OCI-M1 (cell line): ENCODE measurements around the gene WDFY1.
A peak's percentile ranks its signal among the peaks of the same experiment; 100 is the strongest.

Experiments used
- DNase-seq: peaks from one replicate; lab custom pipeline; 2025; lab: John Stamatoyannopoulos, UW

Gene WDFY1

DNA sequence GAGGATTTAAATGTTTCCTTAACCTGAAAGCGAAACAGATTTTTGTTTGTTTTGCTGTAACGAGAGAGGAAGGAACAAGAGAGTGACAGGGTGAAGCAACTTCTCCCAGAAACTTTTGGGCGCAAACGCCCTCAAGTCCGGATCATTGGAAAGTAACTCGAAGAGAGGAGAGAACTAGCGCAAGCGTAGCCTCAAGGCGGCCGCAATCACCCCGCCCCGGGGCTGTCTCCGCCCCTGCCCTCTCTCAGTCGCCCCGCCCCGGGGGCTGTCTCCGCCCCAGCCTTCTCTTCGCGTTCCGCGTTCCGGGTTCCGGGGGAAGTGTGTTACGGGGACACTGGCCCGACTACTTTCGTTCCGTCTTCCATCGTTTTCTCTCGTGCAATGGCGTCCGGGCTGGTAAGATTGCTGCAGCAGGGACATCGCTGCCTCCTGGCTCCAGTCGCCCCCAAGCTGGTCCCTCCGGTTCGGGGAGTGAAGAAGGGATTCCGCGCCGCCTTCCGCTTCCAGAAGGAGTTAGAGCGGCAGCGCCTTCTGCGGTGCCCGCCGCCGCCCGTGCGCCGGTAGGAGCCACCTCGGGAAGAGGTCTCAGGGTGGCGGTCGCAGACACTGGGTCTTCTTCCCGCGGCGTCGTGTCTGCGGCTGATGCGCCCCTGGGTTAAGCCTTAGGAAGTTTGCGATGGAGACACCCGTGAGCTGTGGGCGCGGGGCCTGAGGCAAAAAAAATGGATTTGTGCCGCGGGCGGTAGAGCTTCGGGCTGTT lies 12.1 kb upstream of the WDFY1 start, which contains the start of gene MRPL44:
Gene MRPL44 (plus strand): TSS at position 372 of the 760 bp plus-strand sequence. CDS start 10 bp downstream, at position 382.
- DNase-seq = peak; percentile 97

DNA sequence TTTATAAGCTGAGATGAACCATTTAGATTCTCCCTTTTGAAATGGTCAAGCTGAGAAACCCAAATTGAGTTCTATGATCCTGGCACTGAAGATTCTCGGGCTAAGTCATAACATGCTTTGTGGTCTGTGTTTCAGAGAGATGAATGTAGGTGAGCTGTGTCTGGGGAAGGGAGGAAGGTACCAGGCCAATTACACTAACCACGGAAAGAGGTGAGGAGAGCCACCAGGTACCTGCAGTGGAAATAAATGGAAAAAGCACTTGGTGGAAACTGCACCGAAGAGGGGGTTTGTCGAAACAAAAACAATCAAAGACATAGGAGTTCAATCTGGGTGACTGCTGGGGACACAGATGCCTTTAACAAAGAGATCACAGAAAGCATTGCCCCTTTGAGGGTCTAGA lies 11.2 kb upstream of the WDFY1 start:
- DNase-seq = no peak

DNA sequence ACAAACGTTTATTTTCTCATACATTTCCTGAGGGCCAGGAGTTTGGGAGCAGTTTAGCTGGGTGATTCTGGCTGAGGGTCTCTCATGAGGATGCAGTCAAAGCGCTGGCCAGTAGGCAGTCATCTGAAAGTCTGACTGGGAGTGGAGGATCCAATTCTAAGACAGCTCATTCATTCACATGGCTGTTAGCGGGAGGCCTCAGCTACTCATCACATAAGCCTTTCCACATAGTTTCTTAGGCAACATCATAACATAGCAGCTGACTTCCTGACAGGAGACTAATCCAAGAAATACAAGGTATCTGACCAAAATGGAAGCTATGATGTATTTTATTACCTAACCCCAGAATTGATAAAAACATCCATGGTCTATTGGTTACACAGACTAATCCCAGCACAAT lies 9.3 kb upstream of the WDFY1 start:
- DNase-seq = no peak

GRCh38 chr2:223952280-223952968 lies 7.3 kb upstream of the WDFY1 start:
- no peak for DNase-seq

DNA sequence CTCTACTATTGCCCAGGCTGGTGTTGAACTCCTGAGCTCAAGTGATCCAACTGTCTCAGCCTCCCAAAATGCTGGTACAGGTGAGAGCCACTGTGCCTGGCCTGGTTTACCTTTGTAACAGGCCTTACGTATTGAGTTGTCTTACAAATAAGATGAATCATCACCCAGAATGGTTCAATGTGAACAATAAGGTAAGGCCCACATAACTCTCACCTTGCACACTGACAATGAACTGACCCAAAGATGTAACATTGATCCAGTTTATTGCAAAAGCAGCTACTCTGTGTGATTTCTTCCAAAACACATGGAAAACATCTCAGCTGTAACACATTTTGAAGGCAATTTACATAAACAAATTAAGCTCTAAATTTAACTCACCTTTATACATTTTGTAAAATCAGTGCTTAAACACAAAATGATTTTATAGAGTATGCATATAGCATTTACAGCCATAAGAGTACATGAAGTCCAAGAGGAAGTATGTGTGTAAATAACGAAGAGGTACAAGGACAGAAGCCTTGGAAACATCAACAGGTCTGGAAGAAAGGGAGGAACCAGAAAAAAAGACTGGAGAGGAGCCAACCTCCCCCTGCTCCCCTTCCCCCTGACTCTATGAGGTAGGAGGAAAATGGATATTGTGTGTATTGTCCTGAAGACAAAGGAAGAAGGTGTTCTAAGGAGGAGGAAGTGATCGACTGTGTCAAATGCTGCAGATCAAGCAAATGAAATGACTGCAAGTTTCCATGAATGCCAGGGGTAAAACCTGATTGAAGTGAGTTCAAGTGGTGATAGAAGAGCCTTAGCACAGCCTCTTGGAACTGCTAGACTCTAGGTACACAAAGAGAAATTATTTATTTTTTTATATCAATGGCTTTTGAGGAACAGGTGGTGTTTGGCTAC lies 5.6 kb upstream of the WDFY1 start:
- DNase-seq = peak; percentile 4

DNA sequence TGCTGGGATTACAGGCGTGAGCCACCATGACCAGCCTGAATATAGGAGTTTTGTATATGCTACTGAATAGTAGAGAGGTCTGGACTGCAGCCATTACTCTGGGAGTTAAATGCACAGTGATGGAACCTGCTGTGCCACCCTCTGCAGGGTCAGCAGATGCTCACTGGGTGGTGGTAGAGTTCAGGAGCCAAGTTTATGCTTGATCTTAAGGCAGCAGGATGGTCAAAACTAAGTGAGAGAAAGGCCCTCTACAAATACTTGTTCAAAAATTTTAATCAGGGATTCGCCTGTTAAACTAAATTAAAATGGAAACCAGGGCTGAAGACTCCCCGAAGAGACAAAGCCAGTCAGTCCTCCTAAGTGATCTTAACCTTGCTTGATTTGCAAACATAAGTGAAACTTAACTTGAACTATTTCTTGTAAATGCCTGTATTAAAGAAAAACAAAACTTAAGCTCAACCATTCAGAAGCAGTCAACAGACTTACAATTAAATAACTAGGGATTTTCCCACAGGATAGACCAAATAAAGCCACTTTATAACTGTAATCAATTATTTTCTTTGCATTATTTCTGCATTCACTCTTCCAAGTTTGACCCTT lies 4.2 kb upstream of the WDFY1 start:
- peak; percentile 34 for DNase-seq

DNA sequence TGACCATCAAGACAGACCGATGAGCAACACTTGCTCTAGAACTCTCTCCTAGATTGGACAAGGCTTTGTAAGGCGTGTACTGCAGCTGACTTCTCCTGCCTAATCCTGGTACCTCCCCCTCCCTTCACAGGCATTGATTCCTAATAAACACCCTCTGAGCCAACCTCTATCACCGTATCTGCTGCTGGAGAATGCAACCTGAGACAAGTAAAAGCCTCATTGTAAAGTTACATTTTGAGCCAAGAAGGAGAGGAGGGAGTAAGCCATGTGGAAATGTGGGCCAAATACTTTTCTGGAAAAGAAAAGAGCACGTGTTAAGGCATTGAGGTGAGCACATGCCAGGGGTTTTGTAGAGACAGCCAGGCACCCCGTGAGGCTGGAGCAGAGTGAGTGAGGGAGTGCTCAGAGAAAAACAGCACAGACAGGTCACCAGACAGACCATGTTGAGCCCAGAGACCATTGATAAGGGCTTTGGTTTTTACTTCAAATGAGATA lies 2.6 kb upstream of the WDFY1 start:
- no peak for DNase-seq

GRCh38 chr2:223945755-223946154 lies 620 bp upstream of the WDFY1 start:
- DNase-seq = no peak

GRCh38 chr2:223944166-223944702 lies 901 bp downstream of the WDFY1 start:
- peak; percentile 45 for DNase-seq

DNA sequence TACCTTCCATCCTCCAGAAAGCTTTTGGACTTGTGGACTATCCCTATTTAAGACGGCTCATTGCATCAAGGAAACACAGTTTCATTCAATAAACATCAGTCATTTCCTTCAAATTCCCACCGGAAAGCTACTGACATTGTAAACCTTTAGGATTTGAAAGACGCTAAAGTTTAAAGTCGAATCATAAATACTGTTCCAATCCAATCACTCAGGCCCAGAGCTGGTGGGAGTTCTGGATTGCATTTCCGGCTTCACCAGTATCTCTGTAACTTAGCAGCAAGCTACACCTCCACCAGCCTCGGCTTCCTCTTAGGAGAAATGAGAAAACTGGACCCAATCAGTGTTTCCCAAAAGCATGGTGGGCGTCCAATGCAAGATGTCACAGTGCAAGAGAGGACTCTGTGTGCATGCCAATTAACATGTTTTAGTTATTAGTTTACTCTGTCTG lies 1.6 kb downstream of the WDFY1 start:
- peak; percentile 41 for DNase-seq

DNA sequence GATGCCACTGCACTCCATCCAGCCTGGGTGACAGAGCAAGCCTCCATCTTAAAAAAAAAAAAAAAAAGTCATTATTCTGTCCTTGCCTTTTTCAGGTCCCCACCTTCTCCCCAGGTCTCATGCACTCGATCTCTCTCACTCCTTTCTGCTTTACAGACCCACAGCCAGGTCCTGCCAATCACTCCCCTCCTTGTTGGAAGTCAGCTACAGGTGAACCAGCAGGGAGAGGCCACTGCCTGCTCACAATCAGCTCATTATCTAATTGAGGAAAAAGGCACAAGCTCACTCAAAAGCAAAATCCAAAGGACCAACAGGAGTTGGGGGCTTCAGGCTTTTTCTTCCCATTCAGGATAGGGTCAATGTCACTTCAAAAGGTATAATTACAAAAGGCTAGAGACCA lies 2.0 kb downstream of the WDFY1 start:
- DNase-seq = no peak

DNA sequence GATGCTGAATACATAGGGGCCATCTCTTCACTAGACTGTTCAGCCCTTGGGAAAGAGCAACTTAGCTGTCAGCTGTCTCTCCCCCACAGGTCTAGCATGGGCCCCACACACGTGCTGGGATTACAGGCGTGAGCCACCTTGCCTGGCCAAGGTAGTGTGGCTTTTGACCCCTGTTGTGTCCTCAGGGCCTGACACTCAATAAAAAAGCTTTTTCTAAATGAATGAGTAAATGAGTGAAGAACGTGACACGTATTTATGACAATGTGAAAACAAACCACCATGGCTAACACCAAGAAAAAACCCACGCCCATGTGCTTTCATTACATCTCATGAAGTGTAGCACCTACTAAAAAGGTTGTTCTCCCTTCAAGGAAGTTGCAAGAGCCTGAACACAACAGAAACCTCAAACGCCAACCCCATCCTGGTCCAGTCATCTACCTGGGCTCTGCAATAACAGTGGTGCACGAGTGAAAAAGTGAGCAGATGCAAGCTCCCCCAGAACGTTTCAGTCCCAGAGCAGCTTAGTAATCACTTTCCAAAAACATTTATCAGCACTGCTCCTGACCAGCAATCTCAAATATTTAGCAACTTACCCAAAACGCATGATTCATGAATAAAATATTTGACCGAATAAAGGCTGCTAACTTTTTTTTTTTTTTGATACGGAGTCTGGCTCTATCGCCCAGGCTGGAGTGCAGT lies 3.4 kb downstream of the WDFY1 start:
- DNase-seq = no peak

- peak; percentile 64 for DNase-seq
Measured at GRCh38 chr2:223939438-223939837, 5.7 kb downstream of the WDFY1 start.

- no peak for DNase-seq
Measured at GRCh38 chr2:223937535-223937934, 7.6 kb downstream of the WDFY1 start.

- peak; percentile 32 for DNase-seq
Measured at GRCh38 chr2:223936862-223937326, 8.2 kb downstream of the WDFY1 start.

DNA sequence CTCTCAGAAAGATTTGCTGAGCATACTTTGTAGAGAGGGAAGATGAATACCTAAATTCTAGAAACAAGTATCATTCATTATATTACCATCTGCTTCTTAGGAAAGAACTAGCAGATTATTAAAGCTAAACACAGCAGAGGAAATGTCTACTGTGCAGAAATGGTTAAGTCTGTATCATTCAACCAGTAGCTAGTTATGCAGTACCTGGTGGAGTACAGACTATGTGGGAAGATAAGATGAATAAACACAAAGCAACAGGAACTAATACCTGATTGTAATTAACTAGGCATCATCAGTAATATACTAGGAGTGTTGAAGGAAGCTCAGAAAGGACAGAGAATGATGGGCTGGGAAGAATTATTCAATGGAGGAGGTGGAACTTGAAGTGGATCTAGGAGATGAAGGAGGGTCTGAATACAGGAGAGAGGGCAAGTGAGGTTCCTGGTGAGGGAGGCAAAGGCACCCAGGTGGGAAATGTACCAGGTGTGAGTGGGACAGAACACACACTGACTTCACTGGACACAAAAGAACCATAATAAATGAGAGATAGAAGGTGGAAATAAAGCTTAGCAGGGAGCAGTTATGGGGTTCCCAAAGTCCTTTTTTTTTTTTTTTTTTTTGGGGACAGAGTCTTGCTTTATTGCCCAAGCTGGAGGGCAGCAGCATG lies 9.5 kb downstream of the WDFY1 start:
- no peak for DNase-seq

- DNase-seq = no peak
Measured at GRCh38 chr2:223934870-223935269, 10.3 kb downstream of the WDFY1 start.

GRCh38 chr2:223932816-223933800 lies 12.0 kb downstream of the WDFY1 start:
- DNase-seq = no peak
